Duodenal mucosa (tissue), 2 donors: ENCODE data around the gene USH2A.
"Not testable (repeated sequence)": the region's sequence is repeated elsewhere in the genome, so short reads cannot be mapped to it uniquely, and the experiment has no call there.

Experiments
- H3K27ac ChIP-seq: one replicate; pipeline ENCODE4 v1.7.0; 2013; ENCODE audit warnings: low read depth, low read length
- H3K27me3 ChIP-seq, 2 donors: one replicate each; pipeline ENCODE4 v1.7.0; 2013; ENCODE audit warnings: low read length in 2 of 2, control low read depth in 1 of 2; ENCODE audit not compliant: insufficient read depth in 2 of 2, control insufficient read depth in 1 of 2
- H3K36me3 ChIP-seq, 2 donors: one replicate each; pipeline ENCODE4 v1.7.0; 2013; ENCODE audit warnings: low read length in 2 of 2, control low read depth in 1 of 2; ENCODE audit not compliant: insufficient read depth in 2 of 2, control insufficient read depth in 1 of 2
- H3K4me1 ChIP-seq, 2 donors: one replicate each; pipeline ENCODE4 v1.7.0; 2013; ENCODE audit warnings: low read length in 2 of 2, control low read depth in 1 of 2; ENCODE audit not compliant: insufficient read depth in 2 of 2, control insufficient read depth in 1 of 2
- H3K4me3 ChIP-seq, 2 donors: one replicate each; pipeline ENCODE4 v1.7.0; 2013; ENCODE audit warnings: low read length in 2 of 2, low read depth in 1 of 2
- H3K9ac ChIP-seq, 2 donors: one replicate each; pipeline ENCODE4 v1.7.0; 2013; ENCODE audit warnings: low read length in 2 of 2, low read depth in 1 of 2
- H3K9me3 ChIP-seq, 2 donors: one replicate each; pipeline ENCODE4 v1.7.0; 2013; ENCODE audit warnings: low read length in 2 of 2, control low read depth in 1 of 2; ENCODE audit not compliant: control insufficient read depth in 1 of 2

Gene USH2A

GRCh38 chr1:216153130-216153529, 270.1 kb downstream of the USH2A start:
- Histone ChIP-seq H3K4me1 (no peaks in the 10 kb centered on the region), H3K36me3 (no peaks in the 10 kb centered on the region), H3K4me3 (no peak overlapping the region), H3K27me3 (no peaks in the 10 kb centered on the region), H3K9me3 (peaks cover 0 to 2% of the 10 kb centered on the region in 2 donors), H3K27ac (no peak overlapping the region), H3K9ac (no peak overlapping the region)

GRCh38 chr1:216145451-216146018, 277.7 kb downstream of the USH2A start:
- not testable (repeated sequence) for H3K9me3 ChIP-seq, H3K27ac ChIP-seq, H3K36me3 ChIP-seq

GRCh38 chr1:216144661-216145450, 278.4 kb downstream of the USH2A start:
- no peaks in the 10 kb centered on the region for H3K27me3 ChIP-seq
- no peaks in the 10 kb centered on the region for H3K36me3 ChIP-seq
- H3K9ac ChIP-seq = no peak overlapping the region
- no peak overlapping the region for H3K27ac ChIP-seq
- no peaks in the 10 kb centered on the region for H3K4me1 ChIP-seq
- no peaks in the 10 kb centered on the region for H3K9me3 ChIP-seq
- H3K4me3 ChIP-seq = no peak overlapping the region

More at GRCh38 chr1:216145451-216146018, 277.7 kb downstream of the USH2A start:
- H3K4me3 ChIP-seq, H3K9ac ChIP-seq, H3K27me3 ChIP-seq, H3K4me1 ChIP-seq: not testable (repeated sequence)

- Histone ChIP-seq H3K27me3 (no peaks in the 10 kb centered on the region), H3K4me3 (no peak overlapping the region), H3K9ac (no peak overlapping the region), H3K4me1 (no peaks in the 10 kb centered on the region), H3K9me3 (no peaks in the 10 kb centered on the region), H3K36me3 (no peaks in the 10 kb centered on the region), H3K27ac (no peak overlapping the region)
Observed at GRCh38 chr1:216142921-216143320, 280.3 kb downstream of the USH2A start.

DNA sequence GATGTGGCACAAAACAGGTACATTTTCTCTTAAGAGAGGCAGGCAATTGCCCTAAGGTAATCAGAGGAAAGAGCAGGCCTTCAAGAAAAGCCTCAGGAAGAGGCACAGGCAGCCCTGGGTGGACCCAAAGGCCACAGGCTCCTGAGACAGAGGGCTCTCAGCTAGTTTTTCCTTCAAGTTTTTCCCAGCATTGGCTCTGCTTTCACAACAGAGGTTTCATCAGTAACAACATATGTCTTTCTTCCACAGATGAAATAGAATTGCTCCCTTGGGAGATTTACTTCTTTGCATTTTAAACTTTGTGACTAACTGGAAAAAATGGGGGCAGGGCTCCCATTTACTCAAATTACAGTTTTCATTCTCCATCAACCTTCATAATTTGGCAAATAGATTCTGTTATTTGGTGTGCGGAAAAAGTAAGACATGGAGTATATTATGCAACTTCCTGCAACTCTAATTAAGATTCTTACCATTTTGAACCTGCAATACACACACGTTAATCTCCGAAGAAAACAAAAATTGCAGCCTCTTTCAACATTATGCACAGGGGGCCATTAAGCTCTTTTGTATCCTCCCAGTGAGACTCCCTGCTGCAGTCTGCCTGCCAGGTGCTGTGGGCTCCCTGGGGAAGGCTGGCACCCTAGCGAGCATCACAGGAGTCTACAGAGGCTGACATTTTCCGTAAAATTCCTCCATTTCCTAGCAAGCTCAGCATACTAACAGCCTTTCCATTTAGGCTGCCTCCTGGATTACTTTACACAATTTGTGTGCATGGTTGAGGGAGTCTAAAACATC, 282.3 kb downstream of the USH2A start:
- Histone ChIP-seq H3K4me1 (no peaks in the 10 kb centered on the region), H3K9ac (no peak overlapping the region), H3K27me3 (no peaks in the 10 kb centered on the region), H3K27ac (no peak overlapping the region), H3K36me3 (no peaks in the 10 kb centered on the region), H3K9me3 (no peaks in the 10 kb centered on the region), H3K4me3 (no peak overlapping the region)

GRCh38 chr1:216124192-216124781, 299.0 kb downstream of the USH2A start:
- Histone ChIP-seq H3K9ac (no peak overlapping the region), H3K9me3 (no peaks in the 10 kb centered on the region), H3K27ac (no peak overlapping the region), H3K4me3 (no peak overlapping the region), H3K27me3 (no peaks in the 10 kb centered on the region), H3K36me3 (no peaks in the 10 kb centered on the region), H3K4me1 (no peaks in the 10 kb centered on the region)

- Histone ChIP-seq H3K36me3 (no peaks in the 10 kb centered on the region), H3K4me3 (no peak overlapping the region), H3K27me3 (no peaks in the 10 kb centered on the region), H3K9me3 (no peaks in the 10 kb centered on the region), H3K9ac (no peak overlapping the region), H3K4me1 (no peaks in the 10 kb centered on the region), H3K27ac (no peak overlapping the region)
Observed at GRCh38 chr1:216123446-216124191, 299.6 kb downstream of the USH2A start.

GRCh38 chr1:216119600-216119999, 303.6 kb downstream of the USH2A start:
- no peaks in the 10 kb centered on the region for H3K36me3 ChIP-seq
- no peaks in the 10 kb centered on the region for H3K4me1 ChIP-seq
- no peak overlapping the region for H3K9ac ChIP-seq
- no peaks in the 10 kb centered on the region for H3K27me3 ChIP-seq
- H3K4me3 ChIP-seq = no peak overlapping the region
- no peaks in the 10 kb centered on the region for H3K9me3 ChIP-seq
- no peak overlapping the region for H3K27ac ChIP-seq

- no peak overlapping the region for H3K4me3 ChIP-seq
- no peaks in the 10 kb centered on the region for H3K27me3 ChIP-seq
- no peaks in the 10 kb centered on the region for H3K9me3 ChIP-seq
- H3K36me3 ChIP-seq = no peaks in the 10 kb centered on the region
- no peak overlapping the region for H3K9ac ChIP-seq
- no peak overlapping the region for H3K27ac ChIP-seq
- no peaks in the 10 kb centered on the region for H3K4me1 ChIP-seq
Observed at GRCh38 chr1:216114180-216114579, 309.1 kb downstream of the USH2A start.
